Right kidney (tissue), 1 donor: ENCODE data around the gene XG.
"Not testable (repeated sequence)": the region's sequence is repeated elsewhere in the genome, so short reads cannot be mapped to it uniquely, and the experiment has no call there.

Experiments used
- DNase-seq: peaks from one replicate; pipeline ENCODE4 v3.0.0-alpha.2; 2016

The XG gene

GRCh38 chrX:2733286-2733685, 18.6 kb upstream of the XG start:
- no peak for DNase-seq

GRCh38 chrX:2735270-2735669, 16.6 kb upstream of the XG start:
- no peak for DNase-seq

- no peak for DNase-seq
These were observed 11.2 kb upstream of the XG start for GRCh38 chrX:2740672-2741071.

GRCh38 chrX:2741386-2741785, 10.5 kb upstream of the XG start:
- DNase-seq: no peak

GRCh38 chrX:2746250-2746649, 5.6 kb upstream of the XG start:
- not testable (repeated sequence) for DNase-seq

GRCh38 chrX:2748171-2748814, 3.5 kb upstream of the XG start:
- DNase-seq: no peak

- no peak for DNase-seq
These were observed 3.0 kb upstream of the XG start for GRCh38 chrX:2748815-2749188.

- no peak for DNase-seq
These were observed 549 bp upstream of the XG start for GRCh38 chrX:2751291-2751690.

- not testable (repeated sequence) for DNase-seq
These were observed 601 bp downstream of the XG start for GRCh38 chrX:2752441-2752840.

GRCh38 chrX:2755163-2755715, 3.4 kb downstream of the XG start:
- DNase-seq: not testable (repeated sequence)

GRCh38 chrX:2756548-2756947, 4.7 kb downstream of the XG start:
- DNase-seq: no peak

GRCh38 chrX:2761246-2761645, 9.4 kb downstream of the XG start:
- DNase-seq: no peak

GRCh38 chrX:2762671-2763070, 10.8 kb downstream of the XG start:
- DNase-seq: not testable (repeated sequence)

- not testable (repeated sequence) for DNase-seq
These were observed 13.1 kb downstream of the XG start for GRCh38 chrX:2764766-2765548.

- no peak for DNase-seq
These were observed 13.7 kb downstream of the XG start for GRCh38 chrX:2765549-2765830.

- DNase-seq: no peak
These were observed 15.1 kb downstream of the XG start for GRCh38 chrX:2766906-2767305.

GRCh38 chrX:2767631-2768455, 16.0 kb downstream of the XG start:
- DNase-seq: no peak

- DNase-seq: no peak
These were observed 17.8 kb downstream of the XG start for GRCh38 chrX:2769615-2770014.

GRCh38 chrX:2773166-2774055, 21.6 kb downstream of the XG start:
- not testable (repeated sequence) for DNase-seq

GRCh38 chrX:2774057-2774456, 22.2 kb downstream of the XG start:
- DNase-seq: no peak

- DNase-seq: no peak
These were observed 22.9 kb downstream of the XG start for GRCh38 chrX:2774776-2775175.
